DND-41 (cell line): ENCODE results near the gene HERC5.
A peak's percentile ranks its signal among the peaks of the same experiment; 100 is the strongest.

Experiments
- ATAC-seq: fragments of 200-7000 bp; cut with Tn5 transposase; 3 replicates; pipeline ENCODE4 v1.9.1; 2021; ENCODE audit warnings: low read depth; ENCODE audit not compliant: insufficient read depth
- DNase-seq: peaks from one replicate; pipeline ENCODE4 v3.0.0-alpha.2; 2020
- H2AFZ ChIP-seq: 2 replicates; pipeline ENCODE4 v1.6.0; 2012; ENCODE audit warnings: low read depth, low read length
- H3K27ac ChIP-seq: 2 replicates; pipeline ENCODE4 v1.5.1; 2012; ENCODE audit warnings: low read length, inconsistent platforms
- H3K27me3 ChIP-seq: fragments of 200-600 bp; sonication (generic); 2 replicates; pipeline ENCODE4 v1.6.0; 2012; ENCODE audit warnings: low read length, mild to moderate bottlenecking, inconsistent platforms; ENCODE audit not compliant: insufficient read depth, poor library complexity
- H3K36me3 ChIP-seq: 2 replicates; pipeline ENCODE4 v1.5.1; 2012; ENCODE audit warnings: low read length, inconsistent platforms; ENCODE audit not compliant: insufficient read depth
- H3K4me1 ChIP-seq: 2 replicates; pipeline ENCODE4 v1.5.1; 2012; ENCODE audit warnings: mild to moderate bottlenecking, low read length; ENCODE audit not compliant: insufficient read depth
- H3K4me2 ChIP-seq: 2 replicates; pipeline ENCODE4 v1.6.0; 2012; ENCODE audit warnings: mild to moderate bottlenecking, moderate library complexity, low read length, inconsistent platforms; ENCODE audit not compliant: insufficient read depth
- H3K4me3 ChIP-seq, 2 experiments: fragments of 200-600 bp in 1 of 2; shearing (Covaris generic) in 1 of 2; 2 replicates each; pipeline ENCODE4 v1.5.1; 2012 to 2016; ENCODE audit warnings: inconsistent platforms in 2 of 2, low read length in 2 of 2, mild to moderate bottlenecking in 2 of 2, low read depth in 1 of 2, moderate library complexity in 1 of 2
- H3K79me2 ChIP-seq: 2 replicates; pipeline ENCODE4 v1.6.0; 2012; ENCODE audit warnings: low read length, inconsistent platforms; ENCODE audit not compliant: insufficient read depth
- H3K9ac ChIP-seq: 2 replicates; pipeline ENCODE4 v1.6.0; 2012; ENCODE audit warnings: low read depth, mild to moderate bottlenecking, inconsistent platforms, low read length, moderate library complexity
- H3K9me3 ChIP-seq: 2 replicates; pipeline ENCODE4 v1.5.1; 2012; ENCODE audit warnings: low read length, moderate library complexity, mild to moderate bottlenecking, inconsistent platforms; ENCODE audit not compliant: insufficient read depth, severe bottlenecking
- H4K20me1 ChIP-seq: 2 replicates; pipeline ENCODE4 v1.6.0; 2012; ENCODE audit warnings: low read length; ENCODE audit not compliant: insufficient read depth
- CTCF ChIP-seq: IDR thresholded peaks from 2 replicates; pipeline ENCODE4 v1.5.1; 2012; ENCODE audit warnings: borderline replicate concordance, low read length, moderate library complexity, mild to moderate bottlenecking; ENCODE audit not compliant: poor library complexity, severe bottlenecking; ENCODE audit errors: extremely low read depth
- EZH2 ChIP-seq: IDR thresholded peaks from 3 replicates; pipeline ENCODE4 v1.6.1; 2012; ENCODE audit warnings: borderline replicate concordance, low read depth, mild to moderate bottlenecking, moderate library complexity, low read length, inconsistent platforms; ENCODE audit not compliant: severe bottlenecking

Gene HERC5

GRCh38 chr4:88458104-88458740, 1.3 kb downstream of the HERC5 start:
- Histone ChIP-seq H4K20me1 (no peaks in the 10 kb centered on the region), H3K9me3 (no peaks in the 10 kb centered on the region), H3K4me2 (peak overlapping the region; percentile 73), H2AFZ (no peak overlapping the region), H3K4me3 (peak overlapping the region in 1 of 2 experiments; percentile 66; a peak in 2 of 4 replicates), H3K36me3 (peaks cover 1% of the 10 kb centered on the region; the same call in 1 of the 2 replicates), H3K27me3 (no peaks in the 10 kb centered on the region), H3K4me1 (peaks cover 30% of the 10 kb centered on the region; the same call in 1 of the 2 replicates), H3K9ac (peak overlapping the region; percentile 59; the same call in 1 of the 2 replicates), H3K79me2 (no peaks in the 10 kb centered on the region), H3K27ac (no peak overlapping the region)
- DNase-seq (no peak), ATAC-seq (no peak)
- TF ChIP-seq CTCF (no peak), EZH2 (no peak)

GRCh38 chr4:88465653-88466192, 8.8 kb downstream of the HERC5 start:
- TF ChIP-seq CTCF (no peak), EZH2 (no peak)
- H3K79me2 ChIP-seq, result no peaks in the 10 kb centered on the region
- H3K27ac ChIP-seq, result no peak overlapping the region
- H3K4me1 ChIP-seq, result no peaks in the 10 kb centered on the region
- H4K20me1 ChIP-seq, result no peaks in the 10 kb centered on the region
- no peak overlapping the region for H3K9ac ChIP-seq
- DNase-seq, result no peak
- no peak overlapping the region for H3K4me2 ChIP-seq
- no peak overlapping the region for H2AFZ ChIP-seq
- no peaks in the 10 kb centered on the region for H3K27me3 ChIP-seq
- H3K4me3 ChIP-seq, result no peak overlapping the region
- H3K9me3 ChIP-seq, result no peaks in the 10 kb centered on the region
- no peak for ATAC-seq
- H3K36me3 ChIP-seq, result peaks cover 7% of the 10 kb centered on the region; the same call in 1 of the 2 replicates

- peaks cover 7% of the 10 kb centered on the region; the same call in 1 of the 2 replicates for H3K36me3 ChIP-seq
- H3K27ac ChIP-seq, result no peak overlapping the region
- H2AFZ ChIP-seq, result no peak overlapping the region
- H3K4me2 ChIP-seq, result no peak overlapping the region
- no peaks in the 10 kb centered on the region for H4K20me1 ChIP-seq
- H3K79me2 ChIP-seq, result no peaks in the 10 kb centered on the region
- DNase-seq (no peak), ATAC-seq (no peak)
- TF ChIP-seq EZH2 (no peak), CTCF (no peak)
- H3K9ac ChIP-seq, result no peak overlapping the region
- H3K9me3 ChIP-seq, result no peaks in the 10 kb centered on the region
- H3K4me1 ChIP-seq, result no peaks in the 10 kb centered on the region
- no peak overlapping the region for H3K4me3 ChIP-seq
- no peaks in the 10 kb centered on the region for H3K27me3 ChIP-seq
Measured at GRCh38 chr4:88467392-88467791, 10.5 kb downstream of the HERC5 start.
